ENCODE results near the gene CHID1.

DNA sequence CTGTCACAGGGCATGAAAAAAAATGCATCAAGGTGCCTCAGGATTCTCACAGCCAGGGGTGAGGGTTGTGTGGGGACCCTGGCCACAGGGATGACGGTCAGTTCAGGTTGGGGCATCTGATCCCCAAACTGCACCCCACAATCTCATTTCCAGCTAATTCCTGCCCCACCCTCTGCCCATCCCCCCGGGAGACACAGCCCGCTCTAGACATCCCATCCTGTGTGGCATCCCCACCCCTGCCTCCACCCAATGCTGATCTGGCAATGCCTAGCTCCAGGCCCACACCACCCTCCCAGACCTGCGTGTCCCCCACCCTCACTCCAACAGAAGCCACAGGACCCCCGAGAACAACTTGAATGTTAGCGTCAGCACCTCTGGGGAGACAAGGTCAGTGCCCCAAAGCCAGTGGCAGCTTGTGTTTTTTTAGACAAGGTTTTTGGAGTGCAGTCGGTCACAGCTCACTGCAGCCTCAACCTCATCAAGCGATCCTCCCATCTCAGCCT, 42.7 kb downstream of the CHID1 start:
- TF ChIP-seq, protein P1, sequence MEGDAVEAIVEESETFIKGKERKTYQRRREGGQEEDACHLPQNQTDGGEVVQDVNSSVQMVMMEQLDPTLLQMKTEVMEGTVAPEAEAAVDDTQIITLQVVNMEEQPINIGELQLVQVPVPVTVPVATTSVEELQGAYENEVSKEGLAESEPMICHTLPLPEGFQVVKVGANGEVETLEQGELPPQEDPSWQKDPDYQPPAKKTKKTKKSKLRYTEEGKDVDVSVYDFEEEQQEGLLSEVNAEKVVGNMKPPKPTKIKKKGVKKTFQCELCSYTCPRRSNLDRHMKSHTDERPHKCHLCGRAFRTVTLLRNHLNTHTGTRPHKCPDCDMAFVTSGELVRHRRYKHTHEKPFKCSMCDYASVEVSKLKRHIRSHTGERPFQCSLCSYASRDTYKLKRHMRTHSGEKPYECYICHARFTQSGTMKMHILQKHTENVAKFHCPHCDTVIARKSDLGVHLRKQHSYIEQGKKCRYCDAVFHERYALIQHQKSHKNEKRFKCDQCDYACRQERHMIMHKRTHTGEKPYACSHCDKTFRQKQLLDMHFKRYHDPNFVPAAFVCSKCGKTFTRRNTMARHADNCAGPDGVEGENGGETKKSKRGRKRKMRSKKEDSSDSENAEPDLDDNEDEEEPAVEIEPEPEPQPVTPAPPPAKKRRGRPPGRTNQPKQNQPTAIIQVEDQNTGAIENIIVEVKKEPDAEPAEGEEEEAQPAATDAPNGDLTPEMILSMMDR (IDR thresholded peaks at IDR 0.05), result no peak
- no peak for TF ChIP-seq POLR2A (IDR thresholded peaks at IDR 0.05)
